HEK293 (cell line): ENCODE measurements around the gene AK6.

ENCODE experiments used
- CTCF ChIA-PET: fragments of 350-600 bp; formaldehyde crosslinking; extraction: SDS; loops from one replicate; lab custom pipeline; 2021; ENCODE audit warnings: antibody characterized with exemption; lab: Yijun Ruan, JAX
- POLR2A ChIA-PET: fragments of 300-600 bp; formaldehyde crosslinking; extraction: SDS; loops from one replicate; lab custom pipeline; 2020; ENCODE audit warnings: antibody characterized with exemption, inconsistent platforms; lab: Yijun Ruan, JAX
- H3K27ac ChIP-seq: fragments of 200-500 bp; sonication (Bioruptor generic); 2 replicates; pipeline ENCODE4 v1.5.1; 2014; ENCODE audit warnings: low read depth, low read length, control low read depth, inconsistent platforms; ENCODE audit errors: extremely low read depth
- H3K36me3 ChIP-seq, 2 experiments: fragments of 200-500 bp in 1 of 2; sonication (Bioruptor generic) in 1 of 2; 1 replicate in 1 of 2; 2 replicates in 1 of 2; pipeline ENCODE4 v1.5.1; 2014 to 2017; ENCODE audit warnings: inconsistent platforms in 2 of 2, low read length in 2 of 2; ENCODE audit not compliant: control insufficient read depth in 2 of 2, insufficient read depth in 1 of 2
- H3K4me1 ChIP-seq: fragments of 200-500 bp; sonication (Bioruptor generic); 2 replicates; pipeline ENCODE4 v1.5.1; 2014; ENCODE audit warnings: mild to moderate bottlenecking, low read length, inconsistent platforms; ENCODE audit not compliant: control insufficient read depth, insufficient read depth
- H3K4me3 ChIP-seq: 2 replicates; pipeline ENCODE4 v1.5.1; 2011; ENCODE audit warnings: low read depth, mild to moderate bottlenecking, control low read depth, low read length, moderate library complexity
- H3K9me3 ChIP-seq: fragments of 200-500 bp; sonication (Bioruptor generic); 2 replicates; pipeline ENCODE4 v1.5.1; 2014; ENCODE audit warnings: low read depth, low read length, inconsistent platforms; ENCODE audit not compliant: control insufficient read depth, insufficient read depth
- CTCF ChIP-seq: fragments of 450-650 bp; formaldehyde crosslinking; IDR thresholded peaks from 2 replicates; pipeline ENCODE4 v1.5.1; 2016; ENCODE audit warnings: missing biosample characterization, missing genetic modification characterization
- KLF1 ChIP-seq: fragments of 450-650 bp; formaldehyde crosslinking; IDR thresholded peaks from 2 replicates; pipeline ENCODE4 v1.5.1; 2016; ENCODE audit warnings: missing biosample characterization, missing genetic modification characterization
- PRDM1 ChIP-seq: fragments of 450-650 bp; formaldehyde crosslinking; IDR thresholded peaks from 2 replicates; pipeline ENCODE4; 2016; ENCODE audit warnings: missing biosample characterization, missing genetic modification characterization
- WT1 ChIP-seq: fragments of 450-650 bp; formaldehyde crosslinking; IDR thresholded peaks from 2 replicates; pipeline ENCODE4 v1.5.1; 2016; ENCODE audit warnings: missing biosample characterization, missing genetic modification characterization
- YY1 ChIP-seq: fragments of 450-650 bp; formaldehyde crosslinking; IDR thresholded peaks from 2 replicates; pipeline ENCODE4 v1.5.1; 2018; ENCODE audit warnings: missing biosample characterization, missing genetic modification characterization
- YY2 ChIP-seq: fragments of 450-650 bp; formaldehyde crosslinking; IDR thresholded peaks from 2 replicates; pipeline ENCODE4 v1.5.1; 2016; ENCODE audit warnings: missing biosample characterization, missing genetic modification characterization
- ZBTB20 ChIP-seq: fragments of 450-650 bp; formaldehyde crosslinking; IDR thresholded peaks from 2 replicates; pipeline ENCODE4 v1.5.1; 2016; ENCODE audit warnings: missing biosample characterization, missing genetic modification characterization
- ZBTB26 ChIP-seq: fragments of 450-650 bp; formaldehyde crosslinking; optimal IDR thresholded peaks from 2 replicates; pipeline ENCODE3; 2016; ENCODE audit warnings: missing biosample characterization, mild to moderate bottlenecking, missing genetic modification characterization
- ZFP37 ChIP-seq: fragments of 450-650 bp; formaldehyde crosslinking; IDR thresholded peaks from 2 replicates; pipeline ENCODE4 v1.5.1; 2016; ENCODE audit warnings: missing biosample characterization, missing genetic modification characterization
- ZNF169 ChIP-seq: fragments of 450-650 bp; formaldehyde crosslinking; IDR thresholded peaks from 2 replicates; pipeline ENCODE4 v1.5.1; 2016; ENCODE audit warnings: missing biosample characterization, missing genetic modification characterization
- ZNF211 ChIP-seq: fragments of 450-650 bp; formaldehyde crosslinking; IDR thresholded peaks from 2 replicates; pipeline ENCODE4 v1.5.1; 2016; ENCODE audit warnings: low read depth, missing biosample characterization, missing genetic modification characterization
- ZNF266 ChIP-seq: fragments of 450-650 bp; formaldehyde crosslinking; IDR thresholded peaks from 2 replicates; pipeline ENCODE4 v1.5.1; 2016; ENCODE audit warnings: missing biosample characterization, missing genetic modification characterization, low read depth
- ZNF292 ChIP-seq: fragments of 450-650 bp; formaldehyde crosslinking; IDR thresholded peaks from 2 replicates; pipeline ENCODE4 v1.5.1; 2016; ENCODE audit warnings: low read depth, missing biosample characterization, missing genetic modification characterization, borderline replicate concordance
- ZNF335 ChIP-seq: fragments of 450-650 bp; formaldehyde crosslinking; conservative IDR thresholded peaks from 2 replicates; pipeline ENCODE4 v1.5.1; 2016; ENCODE audit warnings: missing biosample characterization, missing genetic modification characterization
- ZNF426 ChIP-seq: fragments of 450-650 bp; formaldehyde crosslinking; IDR thresholded peaks from 2 replicates; pipeline ENCODE4 v1.5.1; 2017; ENCODE audit warnings: missing biosample characterization, missing genetic modification characterization, mild to moderate bottlenecking, inconsistent platforms, moderate library complexity
- ZNF548 ChIP-seq: fragments of 450-650 bp; formaldehyde crosslinking; IDR thresholded peaks from 2 replicates; pipeline ENCODE4 v1.5.1; 2016; ENCODE audit warnings: missing biosample characterization, missing genetic modification characterization
- ZNF560 ChIP-seq: fragments of 450-650 bp; formaldehyde crosslinking; IDR thresholded peaks from 2 replicates; pipeline ENCODE4 v1.5.1; 2017; ENCODE audit warnings: missing biosample characterization, missing genetic modification characterization, borderline replicate concordance
- ZNF623 ChIP-seq: fragments of 450-650 bp; formaldehyde crosslinking; IDR thresholded peaks from 2 replicates; pipeline ENCODE4 v1.5.1; 2016; ENCODE audit warnings: missing biosample characterization, missing genetic modification characterization
- ZNF629 ChIP-seq: fragments of 450-650 bp; formaldehyde crosslinking; IDR thresholded peaks from 2 replicates; pipeline ENCODE4 v1.5.1; 2017; ENCODE audit warnings: missing biosample characterization, missing genetic modification characterization
- ZNF843 ChIP-seq: fragments of 450-650 bp; formaldehyde crosslinking; IDR thresholded peaks from 2 replicates; pipeline ENCODE4 v1.5.1; 2016; ENCODE audit warnings: missing biosample characterization, missing genetic modification characterization
- TF ChIP-seq, protein P1 (sequence below): fragments of 450-650 bp; formaldehyde crosslinking; IDR thresholded peaks from 2 replicates; pipeline ENCODE4 v1.5.1; 2017; ENCODE audit warnings: missing biosample characterization, missing genetic modification characterization

The AK6 gene

DNA sequence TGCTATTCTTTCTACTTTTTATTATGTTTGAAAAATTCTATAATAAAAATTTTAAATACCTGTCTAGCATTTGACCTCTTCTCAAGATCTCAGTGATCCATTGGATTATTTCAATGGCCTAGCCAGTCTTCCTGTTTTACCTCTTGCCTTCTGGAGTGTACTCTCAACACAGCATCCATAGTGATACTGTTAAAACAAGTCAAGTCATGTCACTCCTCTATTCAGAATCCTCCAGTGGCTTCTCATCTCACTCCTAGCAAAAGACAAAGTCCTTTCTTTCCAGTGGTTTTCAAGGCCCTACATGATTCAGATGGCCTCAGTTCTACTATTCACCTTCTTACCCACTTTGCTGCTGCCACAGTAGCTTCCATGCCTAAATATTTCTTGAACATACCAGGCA, 47.4 kb upstream of the AK6 start (continued):
- TF ChIP-seq WT1 (tag by site-specific recombination): no peak
- no peak for TF ChIP-seq ZNF169 (tag by site-specific recombination)
- TF ChIP-seq ZNF292 (tag by site-specific recombination): no peak
- no peak for TF ChIP-seq YY1 (tag by site-specific recombination)
- TF ChIP-seq, all 188 proteins: peak for 0

GRCh38 chr5:69416180-69416579, 46.9 kb upstream of the AK6 start:
- Histone ChIP-seq H3K36me3 (peaks cover 7 to 48% of the 10 kb centered on the region in 2 experiments; a peak in 2 of 3 replicates), H3K4me3 (peak overlapping the region; percentile 79), H3K9me3 (no peaks in the 10 kb centered on the region), H3K27ac (no peak overlapping the region), H3K4me1 (no peaks in the 10 kb centered on the region; the same call in 1 of the 2 replicates)
- ChIA-PET POLR2A (no interaction called here), CTCF (interaction anchor here (0.5 kb wide), 1 partner anchor 75 kb away, joined by 3 read pairs; no protein-coding TSS in a partner anchor)
- TF ChIP-seq, protein P1, sequence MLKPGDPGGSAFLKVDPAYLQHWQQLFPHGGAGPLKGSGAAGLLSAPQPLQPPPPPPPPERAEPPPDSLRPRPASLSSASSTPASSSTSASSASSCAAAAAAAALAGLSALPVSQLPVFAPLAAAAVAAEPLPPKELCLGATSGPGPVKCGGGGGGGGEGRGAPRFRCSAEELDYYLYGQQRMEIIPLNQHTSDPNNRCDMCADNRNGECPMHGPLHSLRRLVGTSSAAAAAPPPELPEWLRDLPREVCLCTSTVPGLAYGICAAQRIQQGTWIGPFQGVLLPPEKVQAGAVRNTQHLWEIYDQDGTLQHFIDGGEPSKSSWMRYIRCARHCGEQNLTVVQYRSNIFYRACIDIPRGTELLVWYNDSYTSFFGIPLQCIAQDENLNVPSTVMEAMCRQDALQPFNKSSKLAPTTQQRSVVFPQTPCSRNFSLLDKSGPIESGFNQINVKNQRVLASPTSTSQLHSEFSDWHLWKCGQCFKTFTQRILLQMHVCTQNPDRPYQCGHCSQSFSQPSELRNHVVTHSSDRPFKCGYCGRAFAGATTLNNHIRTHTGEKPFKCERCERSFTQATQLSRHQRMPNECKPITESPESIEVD (tag by site-specific recombination): peak; percentile 46
- no peak for TF ChIP-seq ZNF560
- no peak for TF ChIP-seq ZNF548 (tag by site-specific recombination)
- TF ChIP-seq PRDM1 (tag by site-specific recombination): peak; percentile 58

GRCh38 chr5:69415584-69415958, 46.3 kb upstream of the AK6 start:
- Histone ChIP-seq H3K9me3 (no peaks in the 10 kb centered on the region), H3K4me1 (no peaks in the 10 kb centered on the region; the same call in 1 of the 2 replicates), H3K4me3 (peak overlapping the region; percentile 79), H3K36me3 (peaks cover 7 to 52% of the 10 kb centered on the region in 2 experiments; a peak in 2 of 3 replicates), H3K27ac (peak overlapping the region; percentile 88; the same call in 1 of the 2 replicates)
- CTCF ChIA-PET: interaction anchor here (0.6 kb wide), 1 partner anchor 453 kb away, joined by 4 read pairs; no protein-coding TSS in a partner anchor
- POLR2A ChIA-PET: no interaction called here
- TF ChIP-seq YY2 (tag by site-specific recombination) (peak; percentile 83), ZBTB26 (tag by site-specific recombination) (peak; percentile 35), ZNF335 (peak; percentile 83), ZNF623 (no peak), ZBTB20 (tag by site-specific recombination) (no peak), YY1 (tag by site-specific recombination) (peak; percentile 70), CTCF (tag by site-specific recombination) (no peak), KLF1 (tag by site-specific recombination) (no peak), ZNF629 (tag by site-specific recombination) (no peak), ZFP37 (tag by site-specific recombination) (peak; percentile 100), ZNF211 (no peak), ZNF843 (tag by site-specific recombination) (no peak), ZNF266 (no peak), ZNF426 (tag by site-specific recombination) (no peak)
- TF ChIP-seq, all 188 proteins: peak for 5
